GM12864 (cell line): ENCODE data around the gene MBL2.

Experiments
- DNase-seq: peaks from one replicate; pipeline ENCODE4 v3.0.0-alpha.2; 2011; ENCODE audit warnings: low read depth
- H3K4me3 ChIP-seq: 2 replicates; pipeline ENCODE4 v1.5.1; 2011; ENCODE audit warnings: mild to moderate bottlenecking, low read depth, low read length, control low read depth
- CTCF ChIP-seq: IDR thresholded peaks from 2 replicates; pipeline ENCODE4 v1.5.1; 2011; ENCODE audit warnings: low read depth, mild to moderate bottlenecking, moderate library complexity, low read length, control low read depth, inconsistent platforms; ENCODE audit errors: missing control alignments

The MBL2 gene

DNA sequence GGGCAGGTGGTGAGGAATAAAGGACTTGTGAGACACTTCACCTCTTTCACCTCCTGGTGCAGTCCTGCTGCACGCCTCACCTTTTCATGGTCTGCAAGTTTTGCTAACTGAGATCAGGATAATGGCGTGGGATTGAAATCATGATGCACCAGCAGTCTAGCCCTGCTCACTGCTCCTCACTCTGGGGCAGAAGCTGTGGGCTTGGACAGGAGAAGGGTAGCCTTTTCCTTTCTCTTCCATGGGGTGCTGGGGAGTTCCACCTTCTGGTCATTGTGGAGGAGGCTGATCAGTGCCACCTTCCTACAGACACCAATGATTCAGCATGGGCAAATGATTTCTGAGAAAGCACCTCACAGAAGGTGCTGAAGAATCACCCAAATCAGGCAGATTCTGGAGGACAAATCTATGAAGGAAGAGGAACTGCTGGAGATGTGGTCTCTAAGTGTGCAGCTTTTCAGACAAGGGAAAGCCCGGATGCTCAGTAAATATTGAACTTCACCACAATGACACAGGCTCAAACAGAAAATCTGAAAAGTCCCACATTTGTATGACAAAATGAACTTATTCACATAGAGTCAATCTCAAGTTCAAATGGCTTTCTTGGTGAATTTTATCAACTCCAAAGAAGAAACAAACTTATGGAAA lies 19.7 kb downstream of the MBL2 start:
- DNase-seq = no peak

DNA sequence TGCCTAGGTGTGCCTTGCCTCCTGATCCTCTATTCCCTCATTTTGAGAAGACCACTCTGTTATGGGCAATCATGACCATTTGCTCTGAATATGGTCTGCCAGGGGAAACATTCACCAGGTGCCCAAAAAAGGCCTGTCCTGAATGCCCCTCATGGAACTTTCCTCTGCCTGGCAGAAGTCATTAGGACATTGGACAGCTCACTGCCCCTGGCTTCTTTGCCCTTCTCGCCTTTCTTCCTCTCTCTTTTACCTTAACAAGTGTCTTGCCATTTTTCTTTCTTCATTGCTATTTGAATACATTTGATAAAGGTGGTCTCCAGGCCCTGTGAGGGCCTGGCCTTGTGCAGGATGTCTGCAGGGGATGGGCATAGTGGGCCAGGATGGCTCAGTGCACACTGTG lies 20.3 kb downstream of the MBL2 start:
- no peak for TF ChIP-seq CTCF
- no peak for DNase-seq
- no peak overlapping the region for H3K4me3 ChIP-seq

More for the DNA sequence above, 19.7 kb downstream of the MBL2 start:
- TF ChIP-seq CTCF = no peak
- H3K4me3 ChIP-seq = no peak overlapping the region

GRCh38 chr10:52751337-52751736 lies 21.2 kb downstream of the MBL2 start:
- no peak for TF ChIP-seq CTCF
- DNase-seq = no peak
- no peak overlapping the region for H3K4me3 ChIP-seq

DNA sequence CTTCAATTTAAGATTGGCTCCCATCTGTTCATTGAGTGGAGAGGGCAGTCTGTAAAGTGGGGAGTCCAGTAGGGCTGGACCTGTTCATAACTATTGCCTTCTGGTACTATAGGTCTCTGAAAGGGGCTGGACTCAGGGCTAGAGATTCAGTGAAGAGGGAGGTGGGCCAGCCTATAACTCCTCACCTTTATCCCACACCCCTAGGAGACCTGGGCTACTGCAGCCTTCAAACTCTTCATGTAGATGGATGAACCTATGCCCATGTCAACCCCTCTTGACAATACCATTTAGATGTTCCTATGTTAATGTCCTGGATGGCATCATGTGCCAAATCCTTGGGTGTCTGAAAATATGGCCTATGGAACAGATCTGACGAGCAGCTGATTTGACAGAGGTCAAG lies 22.0 kb downstream of the MBL2 start:
- no peak overlapping the region for H3K4me3 ChIP-seq
- TF ChIP-seq CTCF = no peak
- DNase-seq = no peak

- DNase-seq = no peak
- H3K4me3 ChIP-seq = no peak overlapping the region
- TF ChIP-seq CTCF = no peak
These were observed 24.9 kb downstream of the MBL2 start for GRCh38 chr10:52747694-52748093.

DNA sequence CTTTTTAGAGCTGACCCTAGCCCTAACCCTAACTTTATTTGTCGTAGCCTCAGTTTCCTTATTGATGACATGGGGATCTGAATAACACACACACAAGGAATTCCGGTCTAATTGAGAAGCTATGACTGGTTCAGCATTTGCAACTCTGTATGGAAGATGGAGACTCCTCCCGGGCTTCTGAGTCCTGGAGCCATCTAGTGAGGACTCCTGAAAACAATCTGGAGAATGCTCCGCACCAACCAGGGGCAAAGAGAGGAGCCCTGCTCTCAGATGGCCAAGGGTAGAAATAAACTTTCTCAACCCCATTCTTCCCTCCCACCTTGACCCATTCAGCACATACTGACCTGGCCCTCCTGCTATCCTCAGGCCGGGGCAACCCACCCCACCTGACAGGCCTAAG lies 26.4 kb downstream of the MBL2 start:
- DNase-seq = no peak
- no peak overlapping the region for H3K4me3 ChIP-seq
- no peak for TF ChIP-seq CTCF

DNA sequence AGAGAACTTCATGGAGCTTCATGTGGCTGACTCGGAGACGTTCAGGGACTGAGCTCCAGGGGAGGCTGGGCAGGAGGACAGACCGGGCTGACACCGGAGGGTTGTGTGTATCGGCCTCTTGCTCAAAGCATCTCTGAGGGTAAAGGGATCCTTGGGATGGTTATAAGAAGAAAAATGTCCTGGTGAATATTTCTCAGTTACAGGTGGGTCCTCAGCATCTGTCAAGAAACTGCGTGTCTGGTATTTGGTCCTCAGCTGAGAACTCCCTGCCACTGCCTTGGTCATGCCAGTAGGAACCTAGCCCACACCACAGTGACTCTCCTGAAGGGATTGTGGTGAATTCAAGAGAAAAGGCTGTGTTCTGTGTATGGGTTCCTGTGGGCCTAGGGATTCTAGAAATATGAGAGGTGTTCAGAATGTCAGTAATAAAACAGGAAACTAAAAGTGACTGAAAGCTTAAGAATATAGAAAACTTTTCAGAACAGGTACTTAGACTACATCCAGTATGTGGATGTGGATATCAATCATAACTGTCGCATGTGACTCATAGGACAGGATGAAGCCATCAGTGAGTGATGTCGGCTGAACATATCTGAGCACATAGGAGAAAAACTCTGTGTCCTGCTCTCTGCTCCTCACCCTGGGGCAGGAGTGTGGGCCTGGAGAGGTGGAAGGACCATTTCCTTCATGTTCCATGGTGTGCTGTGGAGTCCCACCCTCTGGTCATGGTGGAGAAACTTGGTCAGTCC lies 28.4 kb downstream of the MBL2 start:
- no peak for DNase-seq
- H3K4me3 ChIP-seq = no peak overlapping the region
- no peak for TF ChIP-seq CTCF
